Measurements from ENCODE around the gene R3HDML. TPM values are rescaled to one million over a fixed set of nuclear protein-coding genes. Genes with fewer than 3 reads are reported as not detected.

Gene R3HDML
- polyA plus RNA-seq, 1 donor (not counting 4 experiments of a cell fraction or from before 2014, with no cell fraction given), result not detected

DNA sequence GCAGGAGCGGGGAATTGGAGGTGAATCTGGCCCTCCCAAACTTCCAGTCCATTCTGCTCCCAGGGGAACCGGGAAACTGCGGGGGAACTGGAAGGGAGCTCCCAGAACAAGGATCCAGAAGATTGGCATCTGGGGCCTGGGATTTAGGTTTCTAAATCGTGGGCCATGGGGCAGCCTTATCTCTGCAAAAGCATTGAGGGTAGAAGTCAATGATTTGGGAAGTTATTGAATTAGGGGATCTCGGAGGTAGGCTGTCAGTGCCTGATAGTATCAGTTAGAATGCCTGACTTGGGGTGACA is 63.8 kb downstream of the R3HDML start:
- Histone ChIP-seq H3K4me1 (ENCODE audit: control insufficient read depth, extremely low read depth, insufficient read depth, low read length) (peaks cover 13% of the 10 kb centered on the region), H3K27me3 (ENCODE audit: control insufficient read depth, extremely low read depth, insufficient read depth, low read length) (no peaks in the 10 kb centered on the region), H3K9me3 (ENCODE audit: control insufficient read depth, low read depth, low read length) (no peaks in the 10 kb centered on the region), H3K27ac (ENCODE audit: control insufficient read depth, insufficient read depth, low read length) (no peak overlapping the region), H3K36me3 (ENCODE audit: control insufficient read depth in 2 of 2, extremely low read depth in 1 of 2, insufficient read depth in 2 of 2, low read length in 2 of 2) (no peaks in the 10 kb centered on the region), H3K9ac (ENCODE audit: control insufficient read depth, extremely low read depth, insufficient read depth, low read length) (no peak overlapping the region), H3K9me1 (ENCODE audit: control insufficient read depth, extremely low read depth, insufficient read depth, low read length) (no peaks in the 10 kb centered on the region), H4K20me1 (ENCODE audit: control insufficient read depth, extremely low read depth, insufficient read depth, low read length) (no peaks in the 10 kb centered on the region), H3K4me3 (ENCODE audit: control insufficient read depth in 2 of 3, extremely low read depth in 1 of 3, insufficient read depth in 2 of 3, low read depth in 1 of 3, low read length in 3 of 3) (no peak overlapping the region), H2AFZ (ENCODE audit: control insufficient read depth, low read length) (no peak overlapping the region), H3K79me2 (ENCODE audit: control insufficient read depth, insufficient read depth, low read length) (no peaks in the 10 kb centered on the region), H3K4me2 (ENCODE audit: control insufficient read depth, extremely low read depth, insufficient read depth, low read depth, low read length) (no peak overlapping the region)
- dilution Hi-C loops (cut with MboI; ENCODE audit: extremely low pct_ligation_motif_present, low sequenced_read_pairs), result no loop called here
- TF ChIP-seq EZH2 (IDR thresholded peaks at IDR 0.05; ENCODE audit: low read length), result no peak
- TF ChIP-seq, protein P1, sequence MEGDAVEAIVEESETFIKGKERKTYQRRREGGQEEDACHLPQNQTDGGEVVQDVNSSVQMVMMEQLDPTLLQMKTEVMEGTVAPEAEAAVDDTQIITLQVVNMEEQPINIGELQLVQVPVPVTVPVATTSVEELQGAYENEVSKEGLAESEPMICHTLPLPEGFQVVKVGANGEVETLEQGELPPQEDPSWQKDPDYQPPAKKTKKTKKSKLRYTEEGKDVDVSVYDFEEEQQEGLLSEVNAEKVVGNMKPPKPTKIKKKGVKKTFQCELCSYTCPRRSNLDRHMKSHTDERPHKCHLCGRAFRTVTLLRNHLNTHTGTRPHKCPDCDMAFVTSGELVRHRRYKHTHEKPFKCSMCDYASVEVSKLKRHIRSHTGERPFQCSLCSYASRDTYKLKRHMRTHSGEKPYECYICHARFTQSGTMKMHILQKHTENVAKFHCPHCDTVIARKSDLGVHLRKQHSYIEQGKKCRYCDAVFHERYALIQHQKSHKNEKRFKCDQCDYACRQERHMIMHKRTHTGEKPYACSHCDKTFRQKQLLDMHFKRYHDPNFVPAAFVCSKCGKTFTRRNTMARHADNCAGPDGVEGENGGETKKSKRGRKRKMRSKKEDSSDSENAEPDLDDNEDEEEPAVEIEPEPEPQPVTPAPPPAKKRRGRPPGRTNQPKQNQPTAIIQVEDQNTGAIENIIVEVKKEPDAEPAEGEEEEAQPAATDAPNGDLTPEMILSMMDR (optimal IDR thresholded peaks at IDR 0.05 in 1 of 3, IDR thresholded peaks at IDR 0.05 in 1 of 3, conservative IDR thresholded peaks at IDR 0.05 in 1 of 3; ENCODE audit: extremely low read depth in 1 of 3, insufficient read depth in 2 of 3, low read length in 3 of 3), result no peak
- no peak for DNase-seq (ENCODE audit: low read depth, low spot score)
- no peak for FAIRE-seq

Small RNAs within 50 kb of the gene (small RNA-seq; reads per million reads assigned to genes)
- 0 reads per million in 3 experiments for gene RF00019 (ENCODE audit: insufficient read length in 3 of 3, low read depth in 3 of 3, low replicate concordance in 1 of 3)

Other genes starting within 250 kb of the R3HDML start
- 2.5 to 2.9 TPM (median 2.8 TPM) in 3 replicates for gene JPH2, start 149.9 kb upstream of the R3HDML start, polyA plus RNA-seq
- gene OSER1, start 126.3 kb upstream of the R3HDML start, polyA plus RNA-seq, result 33.5 to 41.5 TPM (median 34.9 TPM) in 3 replicates
- not detected in 3 replicates for gene GDAP1L1, start 89.7 kb upstream of the R3HDML start, polyA plus RNA-seq
- gene FITM2, start 25.8 kb upstream of the R3HDML start, polyA plus RNA-seq, result 2.1 to 4.3 TPM (median 2.9 TPM) in 3 replicates
- gene HNF4A, start 18.7 kb downstream of the R3HDML start, polyA plus RNA-seq, result 0.01 TPM in 1 of 3 replicates, not detected in the others
- 15.1 to 24.9 TPM (median 20.0 TPM) in 3 replicates for gene TTPAL, start 138.8 kb downstream of the R3HDML start, polyA plus RNA-seq
- gene SERINC3, start 185.0 kb downstream of the R3HDML start, polyA plus RNA-seq, result 118 to 151 TPM (median 145 TPM) in 3 replicates
- gene PKIG, start 245.5 kb downstream of the R3HDML start, polyA plus RNA-seq, result 6.6 to 9.9 TPM (median 8.4 TPM) in 3 replicates